GDM1 (cell line): ENCODE data around the gene MAGOH.

ENCODE experiments used
- DNase-seq: peaks from one replicate; lab custom pipeline; 2025; lab: John Stamatoyannopoulos, UW

The MAGOH gene

DNA sequence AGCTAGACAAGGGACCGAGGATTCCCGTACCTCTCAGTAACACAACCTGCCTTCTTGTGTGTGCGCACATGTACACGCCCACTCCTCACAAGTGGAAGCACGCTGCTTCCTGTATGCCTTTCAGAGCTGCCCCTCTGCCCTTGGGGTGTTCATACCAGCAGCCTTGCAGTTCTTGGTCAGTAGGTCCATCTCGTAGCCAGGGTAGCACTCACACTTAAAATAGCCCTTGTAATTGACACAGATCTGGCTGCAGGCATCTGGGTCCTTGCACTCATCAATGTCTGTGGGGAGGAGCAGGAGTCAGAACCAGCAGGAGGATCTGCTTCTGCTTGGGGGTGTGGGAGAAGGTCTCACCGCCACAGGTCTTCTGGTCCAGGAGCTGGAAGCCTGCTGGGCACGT, 32.6 kb upstream of the MAGOH start:
- DNase-seq: no peak

DNA sequence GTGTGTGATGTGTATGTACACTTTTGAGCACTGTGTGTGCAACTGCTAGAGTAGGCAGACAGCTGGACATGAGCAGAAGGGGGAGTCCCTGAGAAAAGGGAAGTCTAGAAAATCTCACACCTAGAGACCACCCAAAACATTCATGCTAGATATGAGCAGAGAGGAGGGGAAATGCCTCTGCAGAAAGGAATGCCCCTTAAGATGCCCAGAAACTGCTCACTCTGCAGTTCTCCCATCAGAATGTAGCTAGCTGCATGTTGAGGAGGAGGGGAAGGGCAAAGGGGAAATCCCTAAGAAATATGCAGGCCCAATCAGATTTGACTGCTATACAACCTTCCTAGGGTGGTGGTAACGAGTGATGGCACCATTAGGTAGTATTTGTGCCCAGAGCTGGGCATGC, 31.8 kb upstream of the MAGOH start:
- no peak for DNase-seq

DNA sequence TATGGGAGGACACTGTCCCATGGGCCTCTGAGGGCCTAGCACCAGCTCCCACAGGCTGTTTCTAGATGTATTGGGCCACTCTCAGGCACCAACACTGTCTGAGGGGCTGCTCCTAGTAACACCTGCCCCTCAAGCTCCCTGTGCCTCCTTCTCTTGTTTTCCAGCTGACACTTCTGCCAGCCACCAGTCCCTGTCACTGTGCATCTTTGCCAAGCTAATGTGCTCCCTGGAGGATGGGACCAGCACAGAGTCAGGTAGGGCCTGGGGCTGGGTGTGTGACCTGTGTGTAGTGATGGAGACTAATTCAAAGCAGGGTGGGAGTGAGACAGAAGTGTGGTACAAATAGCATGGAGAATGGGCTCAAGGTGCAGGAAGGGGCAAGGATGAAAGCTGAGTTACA, 29.4 kb upstream of the MAGOH start:
- DNase-seq: no peak

DNA sequence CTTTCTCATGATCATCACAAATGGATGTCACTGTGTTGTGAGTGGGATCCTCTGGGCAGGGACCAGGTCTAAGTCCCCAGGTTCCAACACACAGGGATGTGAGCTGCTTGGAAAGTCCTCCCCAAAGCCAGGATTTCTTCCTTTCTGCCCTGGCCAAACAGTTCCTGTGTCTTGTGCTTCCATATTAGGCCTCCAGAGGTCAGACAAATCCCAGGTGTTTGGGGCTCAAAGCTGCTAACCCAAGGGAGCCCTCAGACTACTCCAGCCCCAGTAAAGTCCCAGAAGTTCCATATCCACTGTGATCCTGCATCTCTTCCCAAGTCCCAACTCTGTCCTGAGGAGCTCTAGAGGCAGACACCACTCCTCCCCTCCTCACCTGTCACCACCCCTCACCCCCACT, 27.7 kb upstream of the MAGOH start:
- DNase-seq: no peak

DNA sequence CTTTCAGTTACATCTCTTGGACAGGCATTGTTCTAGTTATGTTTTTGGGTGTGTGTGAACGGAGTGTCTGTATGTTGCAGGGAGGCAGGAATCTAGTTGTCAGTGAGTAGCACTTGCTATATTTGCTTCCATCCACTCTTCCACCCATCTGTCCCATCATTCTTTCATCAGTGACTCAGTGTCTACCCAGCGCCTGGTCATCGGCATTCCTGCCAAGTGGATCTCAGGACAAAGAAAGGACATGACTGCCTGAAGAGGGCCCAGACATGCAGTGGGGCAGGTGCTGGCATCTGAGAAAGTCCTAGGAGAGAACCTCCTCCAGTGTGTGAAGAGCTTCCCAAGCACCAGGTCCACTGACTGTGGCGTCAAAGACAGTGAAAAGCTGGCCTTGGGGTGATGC, 27.3 kb upstream of the MAGOH start:
- DNase-seq: no peak

DNA sequence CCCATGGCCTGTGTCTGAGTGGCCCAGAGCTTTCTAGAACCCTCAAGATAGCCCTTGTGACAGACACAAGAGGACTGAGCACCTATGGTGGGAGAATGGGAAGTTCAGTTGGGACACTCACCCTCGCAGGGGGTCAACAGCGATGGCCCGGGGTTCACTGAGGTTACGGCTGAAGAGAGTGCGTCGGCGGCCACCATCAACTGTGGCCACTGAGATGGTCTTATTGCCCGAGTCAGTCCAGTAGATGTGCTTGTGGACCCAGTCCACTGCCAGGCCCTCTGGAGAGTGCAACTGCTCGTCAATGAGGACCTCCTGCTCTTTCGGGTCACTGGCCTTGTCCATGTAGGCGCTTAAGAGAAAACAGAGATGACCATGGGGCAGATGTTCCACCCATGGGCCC, 25.7 kb upstream of the MAGOH start:
- DNase-seq: no peak

DNA sequence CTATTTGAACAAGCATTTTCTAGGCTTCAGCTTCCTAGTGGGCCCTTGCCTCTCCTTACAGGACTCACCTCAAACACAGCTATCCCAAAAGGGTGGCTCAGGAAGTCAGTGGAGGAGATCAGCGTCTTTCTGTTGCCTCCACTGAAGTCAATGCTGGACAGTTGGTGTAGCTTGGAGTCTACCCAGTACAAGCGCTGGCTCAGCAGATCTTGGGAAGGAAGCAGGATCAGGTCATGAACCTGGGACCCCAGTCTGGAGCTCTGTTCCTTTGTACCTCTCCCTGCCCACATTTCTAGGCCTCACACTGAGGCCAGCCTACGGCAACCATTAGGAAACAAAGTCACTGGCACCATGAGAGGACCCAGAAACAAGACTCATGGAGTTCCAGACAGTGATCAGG, 23.7 kb upstream of the MAGOH start:
- no peak for DNase-seq

DNA sequence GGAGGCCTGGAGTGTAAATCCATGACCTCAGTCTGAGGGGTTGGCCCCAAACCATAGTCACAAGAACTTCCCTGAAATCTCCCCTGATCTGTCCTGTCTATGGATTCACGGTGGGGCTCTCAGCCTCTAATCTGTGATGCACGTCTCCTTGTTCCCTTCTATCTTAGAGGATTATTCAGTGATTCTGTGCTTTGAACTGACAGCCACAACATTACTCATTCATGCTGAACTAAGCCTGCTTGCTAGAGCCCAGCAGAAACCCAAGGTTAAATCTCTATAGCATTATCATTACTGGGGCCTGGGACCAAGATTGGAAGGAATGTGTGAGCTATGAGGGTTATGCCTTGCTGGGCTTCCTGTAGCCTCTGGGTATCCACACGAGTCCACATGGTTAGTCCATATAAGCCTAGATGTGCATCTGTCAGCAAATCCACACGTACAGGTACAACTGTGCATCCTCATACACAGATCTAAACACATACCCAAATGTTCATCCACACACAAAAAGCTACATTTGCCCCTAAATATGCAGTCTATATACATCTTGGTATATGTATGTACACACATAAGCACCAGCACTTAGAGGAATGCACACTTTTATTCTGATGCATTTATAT, 22.4 kb upstream of the MAGOH start:
- DNase-seq: no peak

DNA sequence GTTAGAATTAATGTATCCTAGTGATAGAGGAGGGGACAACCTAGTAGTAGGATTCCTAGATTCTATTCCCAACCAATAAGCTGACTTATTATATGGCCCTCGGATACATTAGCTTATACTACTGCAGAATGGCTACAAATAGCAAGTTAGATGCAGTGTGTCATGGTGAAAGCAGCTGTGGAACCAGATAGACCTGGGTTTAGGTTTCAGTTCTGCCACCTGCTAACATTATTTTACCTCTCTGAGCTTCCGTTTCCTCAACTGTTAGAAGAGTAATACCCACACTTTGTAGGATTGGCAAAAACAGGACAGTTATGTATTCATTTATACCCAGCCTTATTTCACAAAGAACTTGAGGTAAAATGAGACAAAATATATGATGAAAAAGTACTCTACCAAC, 21.6 kb upstream of the MAGOH start:
- DNase-seq: no peak

DNA sequence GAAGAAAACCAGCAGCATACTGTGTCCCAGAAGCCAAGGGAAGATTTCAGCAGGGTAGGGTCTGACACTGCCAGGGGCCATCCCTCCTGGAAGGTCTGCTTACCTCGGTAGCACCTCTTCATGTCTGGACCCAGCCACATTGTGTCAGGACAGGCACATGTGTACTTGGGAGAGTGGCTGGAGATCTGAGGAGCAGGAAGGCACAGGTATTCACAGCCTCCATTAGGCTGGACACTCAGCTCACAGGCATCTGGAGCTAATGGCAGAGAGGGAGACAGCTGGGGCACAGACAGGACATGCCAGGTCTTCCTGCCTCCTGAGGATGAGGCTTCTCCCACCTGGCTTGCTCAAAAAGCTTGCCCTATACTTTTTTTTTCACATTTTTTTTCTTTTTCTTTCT, 19.9 kb upstream of the MAGOH start:
- no peak for DNase-seq

DNA sequence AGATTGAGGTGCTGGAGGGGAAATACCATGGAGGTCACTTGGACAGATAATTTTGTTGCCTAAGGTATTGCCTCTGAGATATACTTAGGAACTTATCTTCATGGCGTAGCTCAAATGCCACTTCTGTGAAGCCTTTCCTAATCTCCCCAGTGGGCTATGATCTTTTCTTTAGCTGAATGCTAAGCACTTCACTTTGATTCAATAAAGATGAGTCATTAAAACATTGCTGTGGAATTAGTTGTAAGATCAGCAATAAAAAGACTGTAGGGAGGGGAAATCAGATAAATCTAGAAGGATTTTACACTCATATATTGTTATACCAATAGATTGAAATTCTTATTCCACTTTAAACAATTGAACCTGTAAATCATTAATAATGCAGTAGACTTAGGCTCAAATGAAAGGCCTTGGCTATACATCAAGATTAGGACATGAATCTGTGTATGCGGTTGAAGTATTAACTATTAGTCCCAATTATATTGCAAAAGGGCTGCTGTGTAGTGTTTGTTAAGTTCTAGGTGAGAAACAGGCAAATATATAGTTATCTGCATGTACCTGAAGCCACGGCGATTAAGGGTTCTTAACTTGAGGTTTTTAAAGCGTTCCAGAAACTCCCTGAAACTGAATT, 19.2 kb upstream of the MAGOH start:
- no peak for DNase-seq

DNA sequence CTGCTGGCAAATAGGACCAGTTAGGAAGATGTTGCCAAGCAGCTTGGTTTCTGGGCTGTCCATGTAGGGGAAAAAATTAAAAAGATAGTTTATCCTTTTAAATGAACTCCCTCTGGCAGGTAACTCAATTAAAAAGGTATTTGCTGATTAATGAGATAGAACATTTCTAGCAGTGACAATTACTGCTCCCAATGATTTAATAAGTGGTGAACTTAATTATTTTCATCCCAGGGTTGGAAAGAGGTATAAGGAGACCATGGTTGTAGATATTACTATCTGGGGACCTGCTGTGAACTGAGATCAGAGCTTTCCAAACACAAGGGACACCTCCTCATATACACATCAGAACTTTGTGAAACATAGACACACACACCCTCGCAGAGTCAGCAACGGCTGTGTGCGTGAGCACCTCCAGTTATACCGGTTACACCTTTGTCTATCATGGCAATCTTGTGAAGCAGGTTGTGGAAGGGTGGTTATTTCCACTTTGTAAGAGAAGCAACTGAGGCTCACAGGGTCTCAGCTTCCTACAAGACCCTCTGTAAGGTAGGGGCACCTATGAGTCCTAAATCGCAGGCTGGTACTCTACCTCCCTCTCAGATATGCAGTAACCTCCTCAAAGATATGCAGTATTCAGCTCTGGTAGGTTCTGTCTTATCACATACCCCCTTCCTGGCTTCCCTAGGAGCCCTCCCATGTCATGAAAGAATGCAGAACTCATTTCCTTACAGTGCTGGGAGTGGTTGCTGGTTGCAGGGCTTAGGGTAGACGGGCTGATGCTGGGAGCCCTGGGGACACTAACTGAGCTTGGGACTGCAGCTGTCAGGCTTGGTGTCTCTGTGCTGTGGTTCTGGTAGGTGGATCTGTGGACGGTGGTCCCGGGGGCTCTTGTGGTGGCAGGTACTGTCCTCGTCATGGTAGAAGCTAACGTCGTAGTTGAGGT, 18.5 kb upstream of the MAGOH start:
- no peak for DNase-seq

DNA sequence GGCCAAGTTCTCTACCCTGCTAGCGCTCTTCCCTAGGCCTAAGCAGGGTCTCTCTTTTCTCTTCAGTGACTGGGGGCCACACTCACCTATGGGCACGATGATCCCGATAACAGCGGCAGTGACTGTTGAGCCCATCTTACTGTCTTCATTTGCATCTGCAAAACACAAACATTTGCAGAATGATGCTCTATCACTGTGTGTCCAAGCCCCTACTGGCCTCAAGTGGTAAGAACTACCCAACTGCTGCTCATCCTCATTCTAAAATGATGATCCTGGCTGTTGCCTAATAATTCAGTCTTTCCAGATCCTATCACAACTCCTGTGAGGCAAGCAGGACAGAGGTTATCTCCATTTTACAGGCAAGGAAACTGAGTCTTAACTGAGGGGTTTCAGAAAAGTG, 16.7 kb upstream of the MAGOH start:
- DNase-seq: no peak

DNA sequence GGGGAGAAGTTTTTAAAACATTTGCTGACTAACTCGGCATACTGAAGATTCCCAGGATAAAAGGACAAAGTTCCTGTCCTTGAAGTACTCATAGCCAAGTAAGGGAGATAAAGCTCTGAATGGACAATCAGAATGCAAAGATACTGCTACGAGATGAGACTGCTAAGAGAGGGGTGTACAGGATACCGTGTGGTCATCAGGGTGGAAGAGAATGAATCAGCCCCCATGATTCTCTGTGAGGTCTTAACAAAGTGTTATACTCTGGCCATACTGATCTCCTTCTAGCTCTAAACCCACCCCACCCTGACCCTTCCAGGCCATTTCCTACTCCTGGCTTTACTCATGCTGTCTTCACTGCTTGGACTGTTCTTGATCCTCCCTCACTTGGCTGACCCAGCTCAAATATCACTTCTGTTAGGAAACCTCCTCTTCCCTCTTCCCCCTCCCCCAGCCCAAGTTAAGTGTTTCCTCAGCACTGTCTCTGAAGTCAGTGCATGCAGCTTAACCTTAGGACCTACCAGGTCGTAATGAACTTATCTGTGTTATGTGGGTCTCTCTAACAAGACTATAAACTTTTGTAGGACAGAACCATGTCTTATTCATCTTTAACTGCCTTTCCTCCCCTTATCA, 15.8 kb upstream of the MAGOH start:
- DNase-seq: no peak

DNA sequence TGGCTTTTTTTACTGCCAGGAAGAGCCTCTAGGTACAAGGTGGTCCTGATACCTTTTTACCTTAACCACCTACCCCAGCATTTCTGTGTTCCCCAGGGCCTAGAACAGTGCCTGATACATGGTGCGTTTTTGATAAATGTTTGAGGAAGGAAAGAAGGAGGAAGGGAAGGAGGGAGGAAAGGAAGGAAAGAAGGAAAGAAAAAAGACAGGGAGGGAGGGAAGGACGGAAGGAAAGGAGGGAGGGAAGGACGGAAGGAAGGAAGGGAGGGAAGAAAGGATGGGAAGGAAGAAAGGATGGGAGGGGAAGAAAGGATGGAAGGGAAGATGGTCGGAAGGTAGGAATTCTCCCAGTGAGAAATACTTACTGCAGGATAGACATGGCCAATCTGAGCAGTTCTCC, 12.0 kb upstream of the MAGOH start:
- no peak for DNase-seq

DNA sequence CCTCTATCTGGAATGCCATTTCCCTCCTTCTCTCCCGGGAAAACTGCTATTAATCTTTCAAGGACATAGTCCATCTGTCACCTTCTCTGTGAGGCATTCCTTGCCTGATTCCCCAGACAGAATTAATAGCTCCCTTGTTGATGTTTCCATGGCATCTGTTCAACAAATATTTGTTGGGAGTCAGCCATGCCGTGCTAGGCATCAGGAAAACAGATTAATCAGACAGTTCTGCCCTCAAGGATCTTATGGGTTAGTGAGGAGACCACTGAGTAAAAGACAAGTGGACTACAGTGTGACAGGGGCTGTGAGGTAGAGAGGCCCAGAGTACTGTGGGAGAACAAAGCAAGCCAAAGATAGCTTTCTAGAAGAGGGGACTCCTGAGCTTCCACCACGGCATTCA, 11.4 kb upstream of the MAGOH start:
- no peak for DNase-seq

DNA sequence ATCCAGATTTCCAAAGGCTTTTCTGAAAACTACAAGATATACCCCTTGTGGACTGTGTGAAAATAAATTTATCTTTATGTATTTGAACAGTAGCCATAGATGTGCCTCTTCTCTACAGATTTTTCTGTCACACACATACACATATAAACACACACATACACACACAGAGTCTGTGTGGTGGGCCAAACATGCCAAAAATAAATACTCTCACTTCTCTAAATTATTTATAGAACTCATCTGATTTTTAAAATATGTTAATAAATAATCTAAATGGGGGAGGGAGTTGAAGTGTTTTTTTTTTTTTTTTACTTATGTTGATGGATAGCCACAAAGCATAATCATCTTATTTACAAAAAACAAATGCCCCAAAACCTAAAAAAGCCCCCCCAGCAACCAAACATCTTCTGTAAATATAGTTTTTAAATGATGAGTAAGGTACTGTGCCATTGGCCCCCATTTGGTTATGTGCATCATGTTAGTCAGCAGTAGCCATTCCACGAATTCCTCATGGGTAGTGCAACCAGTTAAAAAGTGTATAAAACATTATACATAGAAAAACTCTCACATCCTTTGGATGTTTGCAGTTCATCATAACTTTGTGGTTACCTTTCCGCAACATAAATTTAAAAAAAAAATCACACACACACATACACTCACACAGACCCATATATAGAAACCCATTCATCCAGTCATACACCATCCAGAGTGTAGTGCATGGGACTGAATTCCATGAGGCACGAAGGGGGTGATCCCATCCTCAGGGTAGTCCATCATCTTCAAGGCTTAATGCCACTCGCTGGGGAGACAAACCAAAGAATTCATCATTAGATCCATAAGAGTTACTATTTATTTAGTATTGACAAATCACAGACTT, 8.2 kb upstream of the MAGOH start:
- DNase-seq: no peak

DNA sequence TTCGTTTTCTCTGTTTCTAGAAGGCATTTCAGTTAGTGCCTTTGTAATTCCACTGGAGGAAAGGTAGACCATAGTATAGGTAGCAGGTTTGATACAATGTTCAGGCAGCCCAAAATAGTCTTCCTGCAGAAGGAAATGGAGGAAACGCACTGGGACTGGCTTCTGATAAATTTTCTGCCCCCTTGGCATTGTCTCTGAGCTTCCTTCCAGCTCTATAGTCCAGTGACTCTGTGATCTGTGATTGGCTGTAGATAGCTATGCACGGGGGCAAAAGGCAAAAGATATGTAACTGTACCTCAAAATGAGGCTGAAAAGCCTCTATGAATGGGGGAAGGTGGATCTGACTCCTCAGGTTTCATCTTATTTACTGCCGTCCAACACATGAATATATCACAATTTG, 5.8 kb upstream of the MAGOH start:
- DNase-seq: no peak

DNA sequence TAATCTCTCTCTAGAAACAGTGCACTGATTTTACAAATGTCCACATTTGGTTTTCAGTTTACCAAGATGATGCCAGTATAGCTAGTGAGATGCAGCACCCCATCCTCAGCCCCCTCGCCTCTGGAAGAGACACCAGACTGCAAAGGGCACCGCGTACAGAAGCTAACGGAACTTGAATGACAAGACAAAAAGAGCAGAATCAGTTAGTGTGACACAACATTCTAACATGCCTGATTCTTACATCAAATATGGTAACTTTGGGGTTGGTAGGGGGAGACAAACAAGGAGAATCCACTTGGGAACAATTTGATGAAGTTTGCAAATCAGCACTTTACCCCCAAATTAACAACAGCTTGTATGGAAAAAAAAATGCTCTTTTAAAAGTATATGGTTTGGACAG, 4.1 kb upstream of the MAGOH start:
- no peak for DNase-seq

DNA sequence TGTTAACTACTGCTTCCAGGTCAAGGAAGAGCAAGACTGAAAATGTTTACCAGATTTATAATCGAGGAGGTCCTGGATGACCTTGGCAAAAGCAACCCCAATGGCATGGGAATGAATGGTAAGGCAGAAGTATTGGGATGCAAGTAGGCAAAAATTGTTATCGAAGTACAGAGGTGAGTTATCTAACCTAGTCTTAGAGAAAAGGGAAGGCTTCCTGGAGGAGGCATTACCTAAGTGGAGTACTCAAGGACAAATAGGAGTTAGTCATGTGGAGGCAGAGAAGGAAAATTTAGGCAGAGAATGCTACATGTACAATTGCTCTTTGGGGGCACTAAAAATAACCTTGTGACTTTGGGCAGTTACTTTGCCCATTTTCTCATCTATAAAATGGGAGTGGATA, 3.5 kb upstream of the MAGOH start:
- DNase-seq: no peak

DNA sequence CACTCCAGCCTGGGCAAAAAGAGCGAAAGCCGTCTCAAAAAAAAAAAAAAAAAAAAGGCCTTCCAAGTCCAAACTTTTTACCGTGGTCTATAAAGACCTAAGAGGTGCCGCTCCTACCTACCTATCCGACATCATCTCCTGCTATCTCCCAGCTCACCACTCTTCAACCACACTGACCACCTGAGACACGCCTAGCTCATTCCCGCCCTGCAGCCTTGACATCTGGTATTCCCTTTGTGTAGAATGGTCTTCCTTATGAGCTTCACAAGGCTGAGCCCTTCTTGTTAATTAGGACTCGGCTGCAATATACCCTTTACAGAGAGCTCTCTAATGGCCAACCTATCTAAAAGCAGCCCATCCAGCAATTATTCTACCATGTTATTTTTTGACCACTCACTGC, 680 bp downstream of the MAGOH start:
- no peak for DNase-seq

DNA sequence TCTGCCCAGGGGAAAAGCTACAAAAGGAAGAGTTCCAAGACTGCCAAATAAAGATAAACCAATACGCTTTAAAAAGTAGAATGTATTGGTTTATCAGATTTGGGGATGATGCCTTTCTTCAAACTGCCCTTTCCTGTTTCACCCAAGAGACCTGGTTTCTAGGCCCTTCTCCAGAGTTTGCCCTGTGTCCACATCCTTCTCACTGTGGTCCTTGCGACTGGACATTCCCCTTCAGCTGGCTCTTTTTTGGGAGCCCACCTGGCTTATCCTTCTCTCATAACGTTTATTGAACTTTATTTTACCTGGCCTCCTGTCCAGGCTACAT, 17.4 kb downstream of the MAGOH start:
- DNase-seq: no peak
